Tongue (tissue), 2 donors: Measurements from ENCODE around the gene TMPRSS13. TPM values are rescaled to one million over a fixed set of nuclear protein-coding genes. Genes with fewer than 3 reads are reported as not detected.
"Not testable (repeated sequence)": the region's sequence is repeated elsewhere in the genome, so short reads cannot be mapped to it uniquely, and the experiment has no call there.

Experiments used
- DNase-seq: peaks from one replicate; pipeline ENCODE4 v3.0.0-alpha.2; 2015
- total RNA-seq: library from RNA; depleted of rRNA; stranded (reverse); fragments of >200 nt; gene quantifications from one replicate; pipeline ENCODE4 v1.2.3, GENCODE V29; 2014

Gene TMPRSS13
- total RNA-seq: 2.2 TPM

- DNase-seq: peak; percentile 61
Observed at GRCh38 chr11:117929142-117929915, at the start of gene TMPRSS13. TSS of gene TMPRSS13 (minus strand) at chr11:117929402. CDS start at chr11:117929307, 95 bp downstream.

- no peak for DNase-seq
Observed at GRCh38 chr11:117978991-117979390, 49.8 kb upstream of the TMPRSS13 start.

- DNase-seq: not testable (repeated sequence)
Observed at GRCh38 chr11:117978291-117978910, 49.2 kb upstream of the TMPRSS13 start.

- DNase-seq: not testable (repeated sequence)
Observed at GRCh38 chr11:117977612-117978264, 48.5 kb upstream of the TMPRSS13 start.

GRCh38 chr11:117977029-117977428, 47.8 kb upstream of the TMPRSS13 start:
- no peak for DNase-seq

GRCh38 chr11:117976445-117976844, 47.2 kb upstream of the TMPRSS13 start:
- DNase-seq: no peak

GRCh38 chr11:117973503-117973860, 44.3 kb upstream of the TMPRSS13 start:
- DNase-seq: no peak

- no peak for DNase-seq
Observed at GRCh38 chr11:117972629-117973502, 43.7 kb upstream of the TMPRSS13 start.

- DNase-seq: no peak
Observed at GRCh38 chr11:117972044-117972443, 42.8 kb upstream of the TMPRSS13 start.

- DNase-seq: no peak
Observed at GRCh38 chr11:117970400-117971024, 41.3 kb upstream of the TMPRSS13 start.

- DNase-seq: no peak
Observed at GRCh38 chr11:117969160-117969991, 40.2 kb upstream of the TMPRSS13 start.

GRCh38 chr11:117966908-117967307, 37.7 kb upstream of the TMPRSS13 start:
- no peak for DNase-seq

- no peak for DNase-seq
Observed at GRCh38 chr11:117962826-117963225, 33.6 kb upstream of the TMPRSS13 start.

GRCh38 chr11:117961896-117962295, 32.7 kb upstream of the TMPRSS13 start:
- DNase-seq: no peak

GRCh38 chr11:117960406-117960805, 31.2 kb upstream of the TMPRSS13 start:
- DNase-seq: no peak

GRCh38 chr11:117959438-117960149, 30.4 kb upstream of the TMPRSS13 start:
- no peak for DNase-seq

GRCh38 chr11:117958949-117959348, 29.7 kb upstream of the TMPRSS13 start:
- no peak for DNase-seq

GRCh38 chr11:117953024-117953671, 23.9 kb upstream of the TMPRSS13 start:
- no peak for DNase-seq
